ENCODE measurements around the gene TXNRD1.
A peak's percentile ranks its signal among the peaks of the same experiment; 100 is the strongest.
"Not testable (repeated sequence)": the region's sequence is repeated elsewhere in the genome, so short reads cannot be mapped to it uniquely, and the experiment has no call there.

TXNRD1 gene

GRCh38 chr12:104372061-104372720 is 156.6 kb downstream of the TXNRD1 start:
- no peak for DNase-seq (ENCODE audit: low read depth, low spot score)

DNA sequence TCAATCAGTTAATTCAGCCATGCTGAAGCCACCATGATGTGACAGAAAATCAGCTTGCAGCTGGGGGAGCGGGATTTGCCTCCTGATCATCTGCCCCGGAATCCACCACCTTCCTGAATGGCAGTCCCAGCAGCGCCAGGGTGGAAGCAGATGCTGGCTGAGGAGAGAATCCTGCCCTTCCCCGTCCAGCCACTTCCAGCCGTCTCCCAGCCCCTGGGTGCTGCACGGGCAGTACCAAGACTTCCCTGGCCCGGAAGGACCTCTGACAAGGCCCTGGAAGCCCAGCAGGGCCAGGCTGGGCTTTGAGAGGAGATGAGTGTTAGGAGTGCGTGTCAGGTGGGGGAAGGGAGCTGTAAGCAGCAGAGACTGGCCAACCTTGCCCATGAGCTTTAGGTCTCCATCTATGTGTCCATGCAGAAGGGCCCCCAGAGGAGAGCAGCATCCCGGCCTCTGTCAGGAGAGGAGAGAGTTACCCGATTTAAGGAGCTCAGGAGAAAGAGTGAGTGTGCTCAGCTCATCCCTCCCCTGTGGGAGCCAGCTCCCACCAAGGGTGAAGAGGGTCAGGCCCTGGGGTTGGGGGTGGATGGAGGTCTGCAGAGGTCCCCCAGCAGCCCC is 157.2 kb downstream of the TXNRD1 start:
- DNase-seq (ENCODE audit: low read depth, low spot score), result no peak

- no peak for DNase-seq (ENCODE audit: low read depth, low spot score)
Measured at GRCh38 chr12:104374071-104374470, 158.5 kb downstream of the TXNRD1 start.

GRCh38 chr12:104374806-104375205 is 159.2 kb downstream of the TXNRD1 start:
- no peak for DNase-seq (ENCODE audit: low read depth, low spot score)

- DNase-seq (ENCODE audit: low read depth, low spot score), result no peak
Measured at GRCh38 chr12:104375775-104376174, 160.2 kb downstream of the TXNRD1 start.

- DNase-seq (ENCODE audit: low read depth, low spot score), result no peak
Measured at GRCh38 chr12:104376650-104377513, 161.3 kb downstream of the TXNRD1 start.

GRCh38 chr12:104377514-104377812 is 161.9 kb downstream of the TXNRD1 start:
- DNase-seq (ENCODE audit: low read depth, low spot score), result no peak

DNA sequence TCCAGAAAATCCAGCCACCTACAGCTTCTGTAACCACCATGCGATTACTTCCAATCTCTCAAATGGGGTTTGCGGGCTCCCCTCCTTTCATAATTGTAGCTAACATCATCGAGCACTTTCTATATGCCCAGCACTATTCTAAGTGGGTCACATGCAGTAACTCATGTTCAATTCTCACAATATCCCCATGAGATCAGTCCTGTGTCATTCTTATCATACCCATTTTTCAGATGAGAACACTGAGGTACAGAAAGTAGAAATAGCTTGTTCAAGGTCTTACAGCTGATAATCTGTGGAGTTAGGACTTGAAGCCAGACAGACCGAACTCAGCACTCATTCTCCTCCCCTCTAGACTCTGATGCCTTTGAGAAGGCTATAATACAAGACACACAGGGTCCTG is 162.8 kb downstream of the TXNRD1 start:
- no peak for DNase-seq (ENCODE audit: low read depth, low spot score)

DNA sequence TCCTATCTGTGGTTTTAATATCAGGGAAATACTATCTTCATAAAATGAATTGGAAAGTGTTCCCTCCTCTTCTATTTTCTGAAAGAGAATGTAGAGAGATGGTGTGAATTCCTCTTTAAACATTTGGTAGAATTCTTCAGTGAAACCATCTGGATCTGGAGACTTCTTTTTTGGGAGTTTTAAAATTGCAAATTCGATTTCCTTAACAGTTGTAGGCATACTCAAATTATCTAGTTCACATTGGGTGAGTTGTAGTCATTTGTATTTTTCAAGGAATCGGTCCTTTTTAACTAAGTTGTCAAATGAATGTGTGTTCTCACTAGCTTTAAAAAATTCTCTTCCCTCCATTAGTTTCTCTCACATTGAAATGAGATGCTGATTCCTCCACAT is 165.8 kb downstream of the TXNRD1 start:
- DNase-seq (ENCODE audit: low read depth, low spot score), result no peak

GRCh38 chr12:104381731-104382480 is 166.3 kb downstream of the TXNRD1 start:
- peak; percentile 71 for DNase-seq (ENCODE audit: low read depth, low spot score)

DNA sequence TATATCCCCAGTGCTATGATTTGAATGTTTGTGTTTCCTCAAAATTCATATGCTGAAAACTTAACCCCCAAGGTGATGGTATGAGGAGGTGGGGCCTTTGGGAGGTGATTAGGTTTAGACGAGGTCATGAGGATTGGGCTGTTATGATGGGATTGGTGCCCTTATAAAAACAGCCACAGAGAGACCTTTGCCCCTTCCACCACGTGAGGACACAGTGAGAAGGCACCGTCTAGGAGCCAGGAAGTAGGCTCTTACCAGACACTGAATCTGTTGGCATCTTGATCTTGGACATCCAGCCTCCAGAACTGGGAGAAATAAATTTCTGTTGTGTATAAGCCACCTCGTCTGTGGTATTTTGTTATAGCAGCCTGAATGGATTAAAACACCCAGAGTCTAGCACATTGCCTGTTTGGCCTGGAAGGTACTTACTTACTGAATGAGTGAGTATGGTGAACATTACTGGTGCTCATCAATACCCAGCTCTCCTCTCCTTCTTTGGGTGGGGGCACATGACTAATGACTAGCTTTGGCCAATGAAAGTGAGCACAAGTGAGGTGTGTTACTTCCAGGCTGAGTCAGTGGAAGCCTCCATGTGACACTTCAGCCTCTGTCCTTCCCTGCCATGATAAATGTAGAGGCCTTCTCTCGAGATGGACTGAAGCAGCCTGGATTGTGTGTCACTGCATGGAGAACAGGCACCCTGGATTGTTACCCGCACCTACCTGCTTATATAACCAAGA is 168.7 kb downstream of the TXNRD1 start:
- no peak for DNase-seq (ENCODE audit: low read depth, low spot score)

- DNase-seq (ENCODE audit: low read depth, low spot score), result no peak
Measured at GRCh38 chr12:104385510-104385909, 169.9 kb downstream of the TXNRD1 start.

DNA sequence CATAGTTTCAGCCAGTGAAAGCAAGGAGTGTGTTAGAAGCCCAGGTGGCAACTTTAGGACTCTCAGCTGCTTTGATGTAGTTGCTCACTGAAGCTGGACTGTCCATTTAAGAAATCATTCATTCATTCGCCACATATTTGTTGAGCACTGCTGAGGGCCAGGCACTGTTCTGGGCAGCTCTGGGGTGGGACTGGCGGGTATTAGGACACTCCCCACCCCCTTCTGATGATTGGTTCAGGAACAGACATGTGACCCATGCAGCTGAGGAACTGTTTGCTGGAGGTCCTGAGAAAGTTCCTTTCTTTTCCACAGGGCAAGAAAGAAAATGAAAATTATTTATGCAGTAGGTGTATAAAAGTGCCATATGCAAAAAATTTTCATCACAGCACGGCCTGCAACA is 170.9 kb downstream of the TXNRD1 start:
- DNase-seq (ENCODE audit: low read depth, low spot score), result no peak

GRCh38 chr12:104387190-104387589 is 171.6 kb downstream of the TXNRD1 start:
- DNase-seq (ENCODE audit: low read depth, low spot score), result no peak

- not testable (repeated sequence) for DNase-seq (ENCODE audit: low read depth, low spot score)
Measured at GRCh38 chr12:104394086-104394485, 178.5 kb downstream of the TXNRD1 start.
